Activated T-cell treated with anti-CD3 and anti-CD28 coated beads, Interleukin-2, amount 50 U/mL, for 4 hours (primary cell): ENCODE data around the gene DNAJB6. TPM values are rescaled to one million over a fixed set of nuclear protein-coding genes. Genes with fewer than 3 reads are reported as not detected.

Source experiments
- ATAC-seq, 2 donors: fragments of 200-7000 bp; cut with Tn5 transposase; one replicate each; pipeline ENCODE4 v1.10.0; 2021
- DNase-seq: peaks from one replicate; pipeline ENCODE4 v3.0.0-alpha.2; 2020
- H3K27me3 Mint-ChIP-seq: one replicate; pipeline ENCODE4 v1.8.0; 2021; ENCODE audit warnings: low read depth, mixed read lengths
- H3K36me3 Mint-ChIP-seq: one replicate; pipeline ENCODE4 v1.8.0; 2022; ENCODE audit warnings: mixed read lengths; ENCODE audit not compliant: insufficient read depth
- H3K4me1 Mint-ChIP-seq: one replicate; pipeline ENCODE4 v1.8.0; 2021; ENCODE audit warnings: low read depth, mixed read lengths
- H3K4me3 Mint-ChIP-seq: one replicate; pipeline ENCODE4 v1.8.0; 2021; ENCODE audit warnings: mild to moderate bottlenecking, moderate library complexity, mixed read lengths
- H3K9me3 Mint-ChIP-seq: one replicate; pipeline ENCODE4 v1.8.0; 2021; ENCODE audit warnings: mixed read lengths
- total RNA-seq, 3 donors: library from RNA; stranded (reverse); gene quantifications; one replicate each; pipeline ENCODE4 v1.2.1, GENCODE V29; 2021

DNAJB6 gene
- total RNA-seq, 3 donors from 2014 or later = 107 to 129 (median 117) TPM

DNA sequence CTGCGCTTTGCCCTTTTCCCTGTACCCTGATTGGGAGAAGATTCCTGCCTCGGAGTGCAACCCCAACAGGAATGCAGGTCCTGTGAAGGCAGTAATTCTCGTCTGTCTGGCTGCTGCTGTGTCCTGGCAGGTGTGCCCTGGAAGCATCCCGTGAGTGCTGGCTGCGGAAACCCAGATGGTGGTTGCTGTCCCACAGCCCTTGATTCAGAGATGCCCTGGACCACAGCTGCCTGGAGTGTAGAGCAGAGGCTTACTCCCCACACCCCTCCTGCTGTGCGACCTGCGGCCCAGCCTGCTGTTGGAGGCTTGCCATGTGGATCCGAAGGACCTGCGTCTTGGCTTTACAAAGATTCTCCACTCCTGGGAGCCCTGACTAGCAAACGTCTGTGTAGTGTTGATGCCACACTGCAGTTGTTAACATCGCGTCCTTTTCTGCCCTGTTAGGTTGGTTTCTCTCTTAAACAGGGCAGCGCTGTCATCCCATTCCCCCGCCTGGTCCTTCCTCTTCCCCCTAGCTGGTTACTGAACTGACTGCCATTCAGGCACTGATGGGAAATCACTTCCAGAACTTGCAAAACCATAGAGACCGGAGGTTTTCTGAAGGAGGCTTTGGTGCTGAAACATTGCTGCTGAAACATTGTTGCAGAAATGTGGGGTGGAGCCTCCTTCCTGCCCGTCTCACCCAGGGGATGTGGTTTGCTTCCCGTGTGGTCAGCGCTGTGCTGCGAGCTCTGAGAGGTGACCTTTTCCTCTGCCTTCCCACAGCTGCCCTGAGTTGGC is 53.3 kb downstream of the DNAJB6 start:
- peaks cover 24% of the 10 kb centered on the region for H3K36me3 Mint-ChIP-seq
- no peaks in the 10 kb centered on the region for H3K9me3 Mint-ChIP-seq
- ATAC-seq = no peak
- no peak for DNase-seq
- H3K27me3 Mint-ChIP-seq = no peaks in the 10 kb centered on the region
- peak overlapping the region; percentile 64 for H3K4me3 Mint-ChIP-seq
- peaks cover 47% of the 10 kb centered on the region for H3K4me1 Mint-ChIP-seq

DNA sequence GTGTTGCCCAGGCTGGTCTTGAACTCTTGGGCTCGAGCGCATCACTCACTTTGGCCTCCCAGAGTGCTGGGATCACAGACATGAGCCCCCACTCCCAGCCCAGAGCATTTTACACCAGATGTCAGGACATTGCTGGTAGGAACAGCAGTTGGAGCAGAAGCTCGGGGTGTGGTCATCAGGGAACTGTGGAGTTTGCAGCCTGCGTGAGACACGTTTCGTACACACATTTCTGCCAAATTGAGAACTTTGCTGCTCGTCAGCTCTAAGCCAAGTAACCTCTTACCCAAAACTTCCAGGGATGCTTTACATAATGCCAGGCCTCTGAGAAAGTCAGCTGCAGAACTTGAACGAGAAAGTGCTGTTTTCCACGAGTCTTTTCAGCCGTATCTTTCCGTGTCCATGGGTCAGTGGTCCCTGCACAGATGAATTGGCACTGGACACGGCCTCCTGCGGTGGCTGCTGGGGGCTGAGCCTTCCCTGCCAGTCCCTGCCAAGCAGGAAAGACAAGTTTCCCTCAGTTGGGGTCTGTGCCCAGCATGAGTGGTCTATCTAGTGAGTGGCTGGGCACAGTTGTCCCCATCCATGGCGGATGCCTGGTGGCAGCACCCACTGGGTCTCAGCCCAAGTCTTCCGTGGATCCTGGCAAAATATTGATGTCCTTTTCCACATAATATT is 54.4 kb downstream of the DNAJB6 start:
- DNase-seq (no peak), ATAC-seq (no peak)
- H3K9me3 Mint-ChIP-seq = no peaks in the 10 kb centered on the region
- H3K36me3 Mint-ChIP-seq = peaks cover 22% of the 10 kb centered on the region
- no peak overlapping the region for H3K4me3 Mint-ChIP-seq
- no peaks in the 10 kb centered on the region for H3K27me3 Mint-ChIP-seq
- H3K4me1 Mint-ChIP-seq = peaks cover 46% of the 10 kb centered on the region

DNA sequence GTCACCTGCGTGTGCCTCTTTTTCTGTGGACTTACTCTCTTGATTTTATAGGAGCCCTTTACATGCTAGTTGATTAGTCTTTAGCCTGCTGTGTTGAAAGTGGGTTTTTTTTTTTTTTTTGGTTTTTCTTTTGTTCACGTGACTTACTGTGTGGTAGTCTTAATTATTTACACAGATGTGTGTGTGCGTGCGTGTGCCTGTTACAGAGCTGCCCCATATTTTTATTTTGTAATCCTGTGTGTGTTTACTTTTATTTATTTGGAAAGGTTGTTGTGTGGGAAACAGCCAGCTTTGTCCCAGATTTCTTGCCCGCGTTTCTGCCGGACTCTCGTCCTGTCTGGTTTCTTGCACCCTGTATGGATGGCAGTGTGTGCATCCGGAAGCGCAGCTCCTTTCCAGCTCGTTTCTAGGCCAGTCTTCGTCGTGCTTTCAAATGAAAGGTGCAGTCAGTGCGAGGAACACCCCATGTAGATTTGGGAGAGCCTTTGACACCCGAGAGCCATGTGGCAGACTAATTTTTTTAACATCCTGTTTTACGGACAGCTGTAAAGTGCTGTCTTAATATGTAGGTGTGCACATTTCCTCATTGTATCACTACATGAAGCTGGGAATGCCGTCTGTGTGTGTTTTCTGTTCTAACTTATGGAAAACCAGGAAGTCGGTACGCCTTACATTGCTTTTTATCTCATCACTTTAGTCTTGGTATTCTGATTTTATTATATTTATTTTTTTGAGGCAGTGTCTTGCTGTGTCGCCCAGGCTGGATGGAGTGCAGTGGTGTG is 55.6 kb downstream of the DNAJB6 start:
- Mint-ChIP-seq H3K4me3 (no peak overlapping the region), H3K36me3 (peaks cover 19% of the 10 kb centered on the region), H3K4me1 (peaks cover 38% of the 10 kb centered on the region), H3K27me3 (no peaks in the 10 kb centered on the region), H3K9me3 (no peaks in the 10 kb centered on the region)
- ATAC-seq (no peak), DNase-seq (no peak)

DNA sequence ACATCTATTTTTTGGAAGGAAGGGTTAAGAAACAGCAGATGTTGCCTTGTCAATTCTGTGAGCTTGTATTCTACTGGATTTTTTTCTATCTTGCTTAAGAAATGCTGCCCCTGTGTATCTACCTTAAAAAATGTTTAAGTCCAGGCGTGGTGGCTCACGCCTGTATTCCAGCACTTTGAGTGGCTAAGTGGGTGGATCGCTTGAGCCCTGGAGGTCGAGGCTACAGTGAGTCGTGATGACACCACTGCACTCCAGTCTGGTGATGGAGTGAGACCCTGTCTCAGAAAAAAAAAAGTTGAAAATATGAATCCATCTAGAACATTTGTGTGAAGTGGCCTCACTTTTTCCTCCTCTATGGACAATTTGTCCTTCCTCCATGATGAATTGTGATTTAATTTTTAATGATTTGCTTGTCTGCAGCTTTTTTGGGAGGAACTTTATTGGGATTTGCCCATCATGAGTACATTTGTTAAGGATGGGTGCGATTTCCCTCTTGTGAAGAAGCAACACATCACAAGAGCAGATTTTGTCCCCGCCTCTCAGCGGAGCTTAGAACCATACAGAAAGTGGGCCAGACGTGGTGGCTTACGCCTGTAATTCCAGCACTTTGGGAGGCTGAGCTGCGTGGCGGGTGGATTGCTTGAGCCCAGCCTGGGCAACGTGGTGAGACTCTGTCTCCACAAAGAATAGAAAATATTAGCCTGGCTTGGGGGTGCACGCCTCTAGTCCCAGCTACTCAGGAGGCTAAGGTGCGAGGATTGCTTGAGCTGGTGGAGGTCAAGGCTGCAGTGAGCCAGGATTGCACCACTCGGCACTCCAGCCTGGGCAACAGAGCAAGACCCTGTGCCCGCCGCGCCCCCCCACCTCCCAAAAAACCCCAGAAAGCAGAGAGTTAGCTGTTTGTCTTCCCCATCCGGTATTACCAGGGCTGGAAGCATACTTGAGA is 57.7 kb downstream of the DNAJB6 start:
- no peaks in the 10 kb centered on the region for H3K27me3 Mint-ChIP-seq
- peaks cover 20% of the 10 kb centered on the region for H3K36me3 Mint-ChIP-seq
- no peak for DNase-seq
- peaks cover 38% of the 10 kb centered on the region for H3K4me1 Mint-ChIP-seq
- ATAC-seq = no peak
- H3K9me3 Mint-ChIP-seq = no peaks in the 10 kb centered on the region
- H3K4me3 Mint-ChIP-seq = no peak overlapping the region

DNA sequence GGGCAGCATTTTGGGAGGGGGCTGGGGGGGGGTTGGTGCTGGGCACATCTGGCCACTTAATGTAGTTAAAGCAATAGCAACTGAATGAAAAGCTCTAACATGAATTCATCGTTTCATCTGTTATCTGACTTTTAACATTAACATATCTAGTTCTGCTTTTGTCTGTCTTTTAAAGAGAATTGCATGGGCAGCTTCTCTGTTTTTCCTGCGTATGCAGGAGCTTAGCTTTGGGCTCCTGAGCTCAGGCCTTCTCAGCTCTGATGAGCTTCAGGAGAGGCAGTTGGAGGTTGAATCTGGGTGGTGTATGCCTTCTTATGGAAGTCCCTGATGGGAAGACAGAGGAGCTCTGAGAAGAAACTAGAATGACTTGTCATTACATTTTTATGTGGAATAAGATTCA is 58.4 kb downstream of the DNAJB6 start:
- Mint-ChIP-seq H3K36me3 (peaks cover 19% of the 10 kb centered on the region), H3K9me3 (no peaks in the 10 kb centered on the region), H3K27me3 (no peaks in the 10 kb centered on the region)

DNA sequence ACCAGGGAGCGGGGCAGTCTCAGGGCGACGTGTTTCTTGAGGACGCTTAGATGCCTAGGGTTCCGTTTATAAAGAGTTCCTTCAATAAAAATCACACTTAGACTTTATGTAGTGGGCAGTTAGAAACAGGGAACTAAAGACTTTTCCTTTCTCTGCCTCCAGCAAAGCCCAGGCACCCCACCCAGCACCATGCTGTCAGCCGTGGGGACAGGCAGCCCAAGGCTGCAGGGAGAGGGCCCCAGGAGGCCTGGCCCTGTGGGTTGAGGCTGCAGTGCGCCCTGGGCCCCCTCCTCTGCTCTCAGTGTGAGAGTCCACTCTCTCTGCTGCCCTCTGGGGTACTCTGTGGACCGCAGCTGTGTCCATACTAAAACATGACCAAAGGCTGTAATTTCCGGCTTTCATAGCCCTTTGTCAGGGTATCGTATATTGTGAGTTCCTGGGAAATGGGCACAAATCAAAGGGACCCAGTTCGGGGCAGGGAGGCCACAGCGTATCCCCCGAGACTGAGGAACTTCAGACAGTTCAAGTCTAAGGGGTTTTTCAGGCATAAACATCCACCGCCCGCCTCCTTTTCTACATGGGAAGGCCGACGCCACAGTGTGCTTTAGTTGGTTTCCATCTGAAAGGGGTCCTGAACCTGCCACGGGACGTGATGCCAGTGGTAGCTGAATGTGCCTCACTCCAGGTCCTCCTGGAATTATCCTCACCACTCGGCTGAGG is 59.7 kb downstream of the DNAJB6 start:
- DNase-seq = no peak
- no peaks in the 10 kb centered on the region for H3K9me3 Mint-ChIP-seq
- H3K4me1 Mint-ChIP-seq = peaks cover 21% of the 10 kb centered on the region
- H3K27me3 Mint-ChIP-seq = no peaks in the 10 kb centered on the region
- peaks cover 26% of the 10 kb centered on the region for H3K36me3 Mint-ChIP-seq
- no peak for ATAC-seq
- H3K4me3 Mint-ChIP-seq = no peak overlapping the region

More for the DNA sequence above, 58.4 kb downstream of the DNAJB6 start:
- peaks cover 31% of the 10 kb centered on the region for H3K4me1 Mint-ChIP-seq
- ATAC-seq (no peak), DNase-seq (no peak)
- no peak overlapping the region for H3K4me3 Mint-ChIP-seq

DNA sequence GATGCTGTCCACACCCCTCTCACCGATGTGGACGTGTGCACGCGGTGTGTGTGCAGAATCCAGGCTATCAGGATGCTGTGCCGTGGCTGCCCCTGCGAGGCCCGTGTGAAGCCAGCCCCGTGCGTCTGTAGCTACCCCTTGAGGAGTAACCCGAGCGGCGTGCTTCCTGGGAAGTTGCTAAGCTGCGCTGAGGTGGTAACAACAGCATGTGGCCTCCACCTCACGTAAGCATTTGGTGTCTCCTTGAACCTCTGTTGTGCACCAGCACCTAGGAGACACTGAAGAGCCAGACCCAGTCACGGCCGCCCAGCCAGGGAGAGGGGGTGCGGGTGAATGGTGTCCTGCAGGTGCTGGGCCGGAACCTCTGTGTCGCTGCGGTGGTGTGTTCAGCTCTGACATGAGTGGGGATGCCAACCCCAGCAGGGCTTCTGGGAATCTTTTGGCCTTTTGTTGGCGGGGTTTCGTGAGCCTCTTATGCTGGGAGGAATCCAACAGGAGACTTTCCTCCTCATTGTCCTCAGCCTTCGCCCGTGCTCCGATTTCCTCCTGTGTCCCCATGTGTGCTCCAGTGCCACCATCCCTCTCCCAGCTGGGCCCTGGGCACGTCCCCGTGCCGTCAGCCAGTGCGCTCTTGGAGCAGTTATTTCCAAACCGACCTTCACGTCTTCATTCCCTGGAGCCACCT is 60.4 kb downstream of the DNAJB6 start:
- no peak for DNase-seq

DNA sequence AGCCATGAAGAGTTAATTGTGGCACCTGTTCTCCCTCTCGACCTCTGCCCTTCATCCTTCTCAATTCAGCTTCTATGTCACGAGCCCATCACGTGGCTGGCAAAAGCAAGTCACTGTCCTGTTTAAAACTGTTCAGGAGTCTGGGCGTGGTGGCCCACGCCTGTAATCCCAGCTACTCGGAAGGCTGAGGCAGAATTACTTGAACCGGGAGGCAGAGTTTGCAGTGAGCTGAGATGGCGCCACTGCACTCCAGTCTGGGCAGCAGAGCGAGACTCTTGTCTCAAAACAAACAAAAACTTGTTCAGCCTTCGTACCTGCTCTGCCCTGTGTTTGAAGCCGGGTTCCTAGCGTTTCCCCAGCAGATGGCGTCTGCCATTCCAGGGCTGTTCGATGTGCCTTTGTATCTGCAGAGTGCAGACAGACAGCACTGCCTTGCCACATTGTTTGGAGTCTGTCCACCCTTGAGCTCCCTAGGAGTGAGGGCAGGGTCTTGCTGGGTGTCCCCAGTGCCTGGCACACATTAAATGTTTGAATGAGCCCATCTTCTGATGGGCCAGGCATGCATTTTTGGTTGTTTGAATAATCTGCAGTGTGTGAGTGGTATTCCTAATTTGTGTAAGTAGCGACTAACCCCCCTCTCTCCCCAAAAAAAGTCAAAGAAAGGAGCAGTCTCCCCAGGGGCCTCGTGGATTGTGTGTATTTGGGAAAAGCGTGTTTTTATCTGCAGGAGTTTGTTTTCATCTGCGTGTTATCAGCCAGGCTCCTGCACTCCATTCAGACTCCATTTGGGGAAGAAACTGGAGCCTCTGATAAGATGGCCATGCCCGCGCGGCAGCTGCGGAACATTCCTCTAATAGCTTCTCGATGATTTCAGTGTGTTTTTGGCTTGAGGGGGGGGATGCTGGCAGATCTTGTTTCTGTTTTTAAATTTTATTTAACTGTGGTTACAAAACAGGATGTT is 61.2 kb downstream of the DNAJB6 start:
- DNase-seq = no peak
- ATAC-seq = no peak
- Mint-ChIP-seq H3K9me3 (no peaks in the 10 kb centered on the region), H3K4me3 (no peak overlapping the region), H3K27me3 (no peaks in the 10 kb centered on the region), H3K36me3 (peaks cover 26% of the 10 kb centered on the region), H3K4me1 (peaks cover 12% of the 10 kb centered on the region)

More for the DNA sequence above, 60.4 kb downstream of the DNAJB6 start:
- Mint-ChIP-seq H3K36me3 (peaks cover 27% of the 10 kb centered on the region), H3K9me3 (no peaks in the 10 kb centered on the region), H3K4me3 (no peak overlapping the region), H3K4me1 (peaks cover 17% of the 10 kb centered on the region), H3K27me3 (no peaks in the 10 kb centered on the region)
- ATAC-seq = no peak

DNA sequence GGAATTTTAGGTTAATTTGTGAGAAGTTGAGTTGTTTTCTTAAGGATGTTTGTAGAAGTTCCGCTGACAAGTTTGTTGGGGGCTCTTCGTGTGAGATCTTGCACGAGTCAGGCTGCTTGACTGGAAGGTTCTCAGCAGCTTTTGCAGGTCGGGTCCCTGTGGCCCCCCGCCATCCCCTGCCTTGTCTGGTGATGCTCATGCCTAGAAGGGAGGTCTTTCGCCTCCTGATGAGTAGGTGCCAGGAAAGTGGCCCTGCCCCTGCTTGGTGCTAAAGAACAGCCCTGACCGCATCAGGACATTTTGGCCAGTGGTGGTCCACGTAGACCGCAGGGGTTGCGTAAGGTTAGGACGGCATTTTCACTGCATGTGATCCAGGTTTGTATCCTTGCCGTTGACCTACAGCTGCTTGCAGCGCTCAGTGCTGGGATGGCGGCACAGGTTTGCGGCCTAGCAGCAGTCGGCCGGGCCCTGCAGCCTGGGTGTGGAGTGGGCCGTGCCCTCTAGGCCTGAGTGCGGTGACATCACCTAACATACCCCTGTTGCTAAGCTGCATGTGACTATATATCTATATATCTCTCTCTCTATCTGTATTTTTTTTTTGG is 62.4 kb downstream of the DNAJB6 start:
- H3K36me3 Mint-ChIP-seq = peaks cover 26% of the 10 kb centered on the region
- no peak overlapping the region for H3K4me3 Mint-ChIP-seq
- H3K9me3 Mint-ChIP-seq = no peaks in the 10 kb centered on the region
- ATAC-seq (no peak), DNase-seq (no peak)
- H3K27me3 Mint-ChIP-seq = no peaks in the 10 kb centered on the region
- peaks cover 12% of the 10 kb centered on the region for H3K4me1 Mint-ChIP-seq

DNA sequence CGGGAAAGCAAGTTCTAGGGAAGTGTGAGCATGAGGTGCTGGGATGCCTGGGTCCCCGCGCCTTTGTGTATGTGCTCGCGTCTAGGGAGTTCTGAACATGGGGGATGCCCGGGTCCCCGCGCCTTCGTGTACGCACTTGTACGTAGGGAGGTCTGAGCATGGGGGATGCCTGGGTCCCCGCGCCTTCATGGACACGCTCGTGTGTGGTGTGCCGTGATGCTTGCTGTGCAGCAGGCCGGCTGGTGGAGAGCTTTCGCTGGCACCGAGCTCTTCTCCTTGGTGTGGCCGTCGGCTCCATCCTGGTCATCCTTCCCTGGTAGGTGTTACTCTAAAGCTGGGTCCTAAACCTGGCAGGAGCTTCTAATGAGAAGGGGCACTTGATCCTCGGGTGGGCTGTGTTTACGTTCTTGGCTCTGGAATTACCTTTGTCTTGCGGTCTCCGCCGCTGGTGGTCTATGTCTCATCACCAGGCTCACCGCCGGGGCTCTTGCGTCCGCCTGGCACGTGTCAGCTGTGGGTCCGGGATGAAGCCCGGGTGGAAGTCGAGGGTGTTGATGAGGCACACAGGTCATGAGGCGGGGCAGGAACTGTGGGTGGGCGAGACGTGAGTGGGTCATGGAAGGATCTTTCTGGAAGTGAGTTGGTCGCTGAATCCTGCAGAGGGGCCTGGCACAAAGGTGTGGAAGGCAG is 63.5 kb downstream of the DNAJB6 start:
- ATAC-seq = no peak
- peaks cover 26% of the 10 kb centered on the region for H3K36me3 Mint-ChIP-seq

DNA sequence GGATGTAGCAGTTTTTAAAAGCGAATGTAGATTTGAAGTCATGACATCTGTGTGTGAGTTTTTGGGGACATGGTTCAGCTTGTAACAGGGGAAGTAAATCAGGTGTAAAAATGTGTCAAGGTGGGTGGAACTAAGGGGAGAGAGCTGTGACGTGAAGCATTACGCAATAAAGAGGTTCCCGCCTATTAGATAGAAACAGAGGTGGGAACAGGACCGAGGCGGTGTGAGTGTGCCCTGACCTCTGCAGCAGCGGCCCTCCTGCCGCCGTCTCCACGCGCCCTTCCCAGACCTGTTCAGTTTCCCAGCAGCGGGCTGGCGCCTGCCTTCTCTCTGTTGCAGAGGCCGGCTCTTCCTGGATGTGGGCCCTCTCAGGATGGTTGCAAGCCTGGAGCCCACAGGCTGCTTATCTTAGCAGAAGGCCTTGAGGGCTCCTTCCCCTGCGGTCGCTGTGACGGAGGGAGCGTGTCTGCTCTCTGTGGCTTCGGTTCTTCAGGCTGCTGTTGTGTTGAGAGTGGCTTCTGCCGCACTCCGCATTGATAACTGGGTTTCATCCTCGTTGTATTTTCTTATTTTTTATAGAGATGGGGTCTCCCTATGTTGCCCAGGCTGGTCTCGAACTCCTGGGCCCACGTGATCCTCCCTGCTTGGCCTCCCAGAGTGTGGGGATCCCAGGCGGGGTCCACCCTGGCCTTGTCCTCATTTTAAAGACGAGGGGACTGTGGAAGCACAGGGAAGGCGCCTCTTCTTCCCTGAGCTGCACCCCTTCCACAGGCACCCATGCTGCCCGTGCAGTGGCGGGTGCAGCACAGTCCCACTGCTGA is 65.0 kb downstream of the DNAJB6 start:
- H3K4me1 Mint-ChIP-seq = peaks cover 18% of the 10 kb centered on the region
- H3K36me3 Mint-ChIP-seq = peaks cover 26% of the 10 kb centered on the region
- no peak overlapping the region for H3K4me3 Mint-ChIP-seq
- H3K9me3 Mint-ChIP-seq = no peaks in the 10 kb centered on the region
- ATAC-seq (no peak), DNase-seq (no peak)
- H3K27me3 Mint-ChIP-seq = no peaks in the 10 kb centered on the region

More for the DNA sequence above, 63.5 kb downstream of the DNAJB6 start:
- no peak overlapping the region for H3K4me3 Mint-ChIP-seq
- H3K27me3 Mint-ChIP-seq = no peaks in the 10 kb centered on the region
- H3K9me3 Mint-ChIP-seq = no peaks in the 10 kb centered on the region
- H3K4me1 Mint-ChIP-seq = peaks cover 18% of the 10 kb centered on the region
- DNase-seq = no peak
